ENCODE data around the gene SLX9. TPM values are rescaled to one million over a fixed set of nuclear protein-coding genes. Genes with fewer than 3 reads are reported as not detected.

The SLX9 gene
- total and polyA plus RNA-seq, 2 donors (not counting 1 experiment from before 2014, with no cell fraction given) = 11.7 to 15.9 TPM

DNA sequence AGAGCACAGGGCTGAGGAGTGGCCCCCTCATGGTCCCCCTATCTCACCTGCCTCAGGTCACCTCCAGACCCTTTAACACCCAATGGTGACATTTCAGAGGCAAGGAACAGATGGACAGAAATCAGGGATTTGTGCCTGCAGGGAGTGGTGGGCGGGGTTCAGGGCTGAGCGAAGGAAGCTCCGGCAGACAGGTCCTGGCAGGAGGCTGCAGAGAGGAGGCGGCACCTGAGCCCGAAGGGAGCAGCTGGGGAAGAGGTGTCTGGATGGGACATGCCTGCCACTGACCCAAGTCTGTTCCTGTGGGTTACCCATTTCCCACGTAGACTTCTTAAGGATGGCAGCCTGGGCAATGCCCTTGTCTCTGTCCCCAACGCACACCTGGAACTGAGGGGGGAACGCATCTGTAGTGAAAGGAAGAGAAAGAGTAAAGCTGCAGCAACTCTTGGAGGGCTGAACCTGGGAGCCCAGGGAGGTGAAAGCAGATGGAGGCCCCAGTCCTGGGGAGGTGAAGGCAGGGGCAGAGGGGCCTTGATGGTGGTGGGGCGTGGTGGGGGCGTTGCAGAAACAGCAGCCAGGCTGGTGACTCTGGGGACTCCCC, 72.9 kb downstream of the SLX9 start:
- no peak for DNase-seq
- TF ChIP-seq, protein P1, sequence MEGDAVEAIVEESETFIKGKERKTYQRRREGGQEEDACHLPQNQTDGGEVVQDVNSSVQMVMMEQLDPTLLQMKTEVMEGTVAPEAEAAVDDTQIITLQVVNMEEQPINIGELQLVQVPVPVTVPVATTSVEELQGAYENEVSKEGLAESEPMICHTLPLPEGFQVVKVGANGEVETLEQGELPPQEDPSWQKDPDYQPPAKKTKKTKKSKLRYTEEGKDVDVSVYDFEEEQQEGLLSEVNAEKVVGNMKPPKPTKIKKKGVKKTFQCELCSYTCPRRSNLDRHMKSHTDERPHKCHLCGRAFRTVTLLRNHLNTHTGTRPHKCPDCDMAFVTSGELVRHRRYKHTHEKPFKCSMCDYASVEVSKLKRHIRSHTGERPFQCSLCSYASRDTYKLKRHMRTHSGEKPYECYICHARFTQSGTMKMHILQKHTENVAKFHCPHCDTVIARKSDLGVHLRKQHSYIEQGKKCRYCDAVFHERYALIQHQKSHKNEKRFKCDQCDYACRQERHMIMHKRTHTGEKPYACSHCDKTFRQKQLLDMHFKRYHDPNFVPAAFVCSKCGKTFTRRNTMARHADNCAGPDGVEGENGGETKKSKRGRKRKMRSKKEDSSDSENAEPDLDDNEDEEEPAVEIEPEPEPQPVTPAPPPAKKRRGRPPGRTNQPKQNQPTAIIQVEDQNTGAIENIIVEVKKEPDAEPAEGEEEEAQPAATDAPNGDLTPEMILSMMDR (IDR thresholded peaks at IDR 0.05) = no peak
- TF ChIP-seq EZH2 (IDR thresholded peaks at IDR 0.05; ENCODE audit: borderline replicate concordance, insufficient read depth, low read depth, low read length, poor library complexity, severe bottlenecking) = no peak
- no peaks in the 10 kb centered on the region for H3K36me3 ChIP-seq (replicated peaks in 1 of 2; ENCODE audit: control extremely low read depth in 1 of 2, control insufficient read depth in 1 of 2, extremely low read depth in 1 of 2, insufficient read depth in 2 of 2, low read length in 1 of 2)
- no peak overlapping the region for H3K4me3 ChIP-seq (ENCODE audit: control extremely low read depth in 1 of 5, extremely low read depth in 1 of 5, insufficient read depth in 1 of 5, low read depth in 2 of 5, low read length in 4 of 5)
- no peak overlapping the region for H2AFZ ChIP-seq (ENCODE audit: insufficient read depth, low read depth, low read length, poor library complexity, severe bottlenecking)
- peaks cover 51% of the 10 kb centered on the region for H3K27me3 Mint-ChIP-seq
- no peaks in the 10 kb centered on the region for H3K79me2 ChIP-seq (ENCODE audit: control insufficient read depth, insufficient read depth, low read length)
- WGBS (ENCODE audit: insufficient coverage) = 73% methylated on average over 9 of the region's 10 CpGs
- no peaks in the 10 kb centered on the region for H3K9me3 Mint-ChIP-seq (ENCODE audit: insufficient read depth)
- ChIA-PET POLR2A (no interaction called here), CTCF (interaction anchor here (0.7 to 1.3 kb wide), 3 partner anchors 63 to 223 kb away, joined by 3 read pairs; no protein-coding TSS in a partner anchor)
- no peak overlapping the region for H3K27ac ChIP-seq (ENCODE audit: low read length in 2 of 2)
- no peak overlapping the region for H3K9ac ChIP-seq (ENCODE audit: low read length)
- peaks cover 4% of the 10 kb centered on the region for H3K4me1 Mint-ChIP-seq
- H3K4me3 Mint-ChIP-seq = no peak overlapping the region
- no peak for ATAC-seq (ENCODE audit: low read depth)
- peaks cover 0 to 47% (median 6%) of the 10 kb centered on the region in 4 experiments for H3K27me3 ChIP-seq (replicated peaks in 1 of 4; ENCODE audit: control extremely low read depth in 1 of 4, control insufficient read depth in 3 of 4, insufficient read depth in 4 of 4, low read length in 3 of 4)
- H3K27ac Mint-ChIP-seq = no peak overlapping the region
- no peaks in the 10 kb centered on the region for H4K20me1 ChIP-seq (ENCODE audit: control insufficient read depth, insufficient read depth, low read length, poor library complexity, severe bottlenecking)
- intact Hi-C loops (cut with micrococcal nuclease) = no loop called here
- peaks cover 3 to 5% of the 10 kb centered on the region in 2 donors for H3K4me1 ChIP-seq (ENCODE audit: control insufficient read depth in 2 of 2, insufficient read depth in 2 of 2, low read length in 2 of 2)
- no peaks in the 10 kb centered on the region for H3K9me3 ChIP-seq (ENCODE audit: control extremely low read depth in 1 of 3, control insufficient read depth in 2 of 3, insufficient read depth in 1 of 3, low read length in 2 of 3)
- H3K4me2 ChIP-seq (replicated peaks; ENCODE audit: low read depth, low read length, poor library complexity, severe bottlenecking) = no peak overlapping the region

DNA sequence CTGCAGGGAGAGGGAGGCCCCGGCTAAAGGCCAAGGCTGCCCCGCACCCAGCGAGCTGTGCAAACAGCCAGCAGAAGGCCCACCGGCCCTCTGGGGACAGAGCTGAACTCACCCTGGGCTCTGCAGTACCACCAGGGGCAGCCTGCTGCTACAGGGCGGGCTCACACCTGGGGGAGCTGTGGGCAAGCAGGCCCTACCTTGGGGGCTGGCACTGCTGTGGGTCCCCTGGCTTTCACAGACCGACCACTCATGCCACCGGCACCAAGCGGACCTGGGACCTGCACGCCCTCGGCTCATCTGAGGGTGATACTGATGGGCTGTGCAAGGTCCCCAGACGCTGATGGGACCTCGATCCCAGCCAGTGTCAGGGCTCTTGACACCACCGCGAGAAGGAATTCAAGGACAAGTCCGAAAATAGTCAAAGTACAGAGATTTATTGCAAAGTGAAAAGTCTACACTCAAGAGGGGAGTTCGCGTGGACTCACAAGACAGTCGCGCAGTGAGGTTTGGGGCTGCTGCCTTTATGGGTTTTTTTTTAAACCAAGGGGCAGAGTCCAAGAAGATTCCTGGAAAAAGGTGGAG, 73.5 kb downstream of the SLX9 start:
- H3K27me3 Mint-ChIP-seq = peaks cover 53% of the 10 kb centered on the region
- no peaks in the 10 kb centered on the region for H3K79me2 ChIP-seq (ENCODE audit: control insufficient read depth, insufficient read depth, low read length)

More for the DNA sequence above, 73.5 kb downstream of the SLX9 start:
- CTCF ChIA-PET = interaction anchor here (0.9 to 1.2 kb wide), 2 partner anchors 117 to 123 kb away, joined by 3 read pairs; no protein-coding TSS in a partner anchor
- Mint-ChIP-seq H3K27ac (no peak overlapping the region), H3K4me3 (no peak overlapping the region), H3K4me1 (peaks cover 7% of the 10 kb centered on the region), H3K9me3 (ENCODE audit: insufficient read depth) (no peaks in the 10 kb centered on the region)
- Histone ChIP-seq H3K27me3 (replicated peaks in 1 of 4; ENCODE audit: control extremely low read depth in 1 of 4, control insufficient read depth in 3 of 4, insufficient read depth in 4 of 4, low read length in 3 of 4) (peaks cover 0 to 52% (median 8%) of the 10 kb centered on the region in 4 experiments), H3K27ac (ENCODE audit: low read length in 2 of 2) (no peak overlapping the region), H3K9me3 (ENCODE audit: control extremely low read depth in 1 of 3, control insufficient read depth in 2 of 3, insufficient read depth in 1 of 3, low read length in 2 of 3) (no peaks in the 10 kb centered on the region), H3K36me3 (replicated peaks in 1 of 2; ENCODE audit: control extremely low read depth in 1 of 2, control insufficient read depth in 1 of 2, extremely low read depth in 1 of 2, insufficient read depth in 2 of 2, low read length in 1 of 2) (no peaks in the 10 kb centered on the region), H3K4me1 (ENCODE audit: control insufficient read depth in 2 of 2, insufficient read depth in 2 of 2, low read length in 2 of 2) (peaks cover 7 to 10% of the 10 kb centered on the region in 2 donors), H4K20me1 (ENCODE audit: control insufficient read depth, insufficient read depth, low read length, poor library complexity, severe bottlenecking) (no peaks in the 10 kb centered on the region), H3K4me3 (ENCODE audit: control extremely low read depth in 1 of 5, extremely low read depth in 1 of 5, insufficient read depth in 1 of 5, low read depth in 2 of 5, low read length in 4 of 5) (no peak overlapping the region), H3K9ac (ENCODE audit: low read length) (no peak overlapping the region), H2AFZ (ENCODE audit: insufficient read depth, low read depth, low read length, poor library complexity, severe bottlenecking) (no peak overlapping the region), H3K4me2 (replicated peaks; ENCODE audit: low read depth, low read length, poor library complexity, severe bottlenecking) (no peak overlapping the region)
- 77% methylated on average over 14 of the region's 19 CpGs for WGBS (ENCODE audit: insufficient coverage)
- POLR2A ChIA-PET = no interaction called here
- no peak for TF ChIP-seq EZH2 (IDR thresholded peaks at IDR 0.05; ENCODE audit: borderline replicate concordance, insufficient read depth, low read depth, low read length, poor library complexity, severe bottlenecking)
- TF ChIP-seq, protein P1 (IDR thresholded peaks at IDR 0.05) = no peak
- intact Hi-C loops (cut with micrococcal nuclease) = no loop called here
- no peak for DNase-seq
- ATAC-seq (ENCODE audit: low read depth) = no peak
